Gastrocnemius medialis (tissue), 4 donors: ENCODE data around the gene ZNF658. TPM values are rescaled to one million over a fixed set of nuclear protein-coding genes. Genes with fewer than 3 reads are reported as not detected.
"Not testable (repeated sequence)": the region's sequence is repeated elsewhere in the genome, so short reads cannot be mapped to it uniquely, and the experiment has no call there.

ENCODE experiments used
- ATAC-seq, 2 donors: fragments of 150-250 bp; one replicate each; pipeline ENCODE4 v1.9.1; 2016
- DNase-seq, 2 donors: peaks; one replicate each; pipeline ENCODE4 v3.0.0-alpha.2; 2019
- H3K27ac ChIP-seq, 4 donors: fragments of 200-600 bp; sonication (generic); 1 replicate in 1 of 4; 2 replicates in 3 of 4; pipeline ENCODE4 v1.5.1; 2016 to 2018; ENCODE audit warnings: mild to moderate bottlenecking in 2 of 4, moderate library complexity in 1 of 4
- H3K27me3 ChIP-seq, 3 donors: fragments of 200-600 bp; sonication (generic) in 2 of 3; 1 replicate in 1 of 3; 2 replicates in 2 of 3; pipeline versions ENCODE4 v1.5.1 to v1.6.0; 2016 to 2019; ENCODE audit warnings: mild to moderate bottlenecking in 1 of 3, moderate library complexity in 1 of 3
- H3K36me3 ChIP-seq, 2 donors: fragments of 200-600 bp; sonication (generic) in 1 of 2; one replicate each; pipeline ENCODE4 v1.5.1; 2017 to 2018
- H3K4me1 ChIP-seq, 2 donors: fragments of 200-600 bp; sonication (generic) in 1 of 2; one replicate each; pipeline ENCODE4 v1.5.1; 2016 to 2017; ENCODE audit warnings: mild to moderate bottlenecking in 2 of 2
- H3K4me3 ChIP-seq, 4 donors: fragments of 200-600 bp; sonication (generic) in 3 of 4; 1 replicate in 1 of 4; 2 replicates in 3 of 4; pipeline ENCODE4 v1.5.1; 2016 to 2019; ENCODE audit warnings: mild to moderate bottlenecking in 2 of 4
- H3K9me3 ChIP-seq, 3 donors: fragments of 200-600 bp; sonication (generic) in 2 of 3; 1 replicate in 1 of 3; 2 replicates in 2 of 3; pipeline ENCODE4 v1.5.1; 2016 to 2019
- in situ Hi-C, 4 donors: fragments of 200-750 bp; cut with MboI; loops; one replicate each; pipeline versions ENCODE4 v1.15.0 to v1.8.0; 2017; ENCODE audit warnings: low sequenced_read_pairs in 4 of 4
- intact Hi-C: fragments of 100-400 bp; cut with DNase I; formaldehyde crosslinking; loops from one replicate; pipeline ENCODE4 v1.15.1; 2023; ENCODE audit warnings: low total_unique reads
- total RNA-seq, 4 donors: library from RNA; depleted of rRNA; stranded (reverse); fragments of >200 nt; gene quantifications; one replicate each; pipeline versions ENCODE4 v1.1.0 to v1.2.3, GENCODE V29; 2016

The ZNF658 gene
- total RNA-seq, 4 donors from 2014 or later: 2.0 to 5.0 (median 3.8) TPM

GRCh38 chr9:66939878-66940830 is 39.6 kb downstream of the ZNF658 start:
- H3K36me3 ChIP-seq, ATAC-seq, H3K9me3 ChIP-seq, H3K4me3 ChIP-seq, intact Hi-C loops, H3K4me1 ChIP-seq, H3K27ac ChIP-seq, H3K27me3 ChIP-seq, DNase-seq, in situ Hi-C loops: not testable (repeated sequence)

- H3K36me3 ChIP-seq, H3K4me1 ChIP-seq, H3K27me3 ChIP-seq, DNase-seq, H3K4me3 ChIP-seq, in situ Hi-C loops, H3K27ac ChIP-seq, H3K9me3 ChIP-seq, ATAC-seq, intact Hi-C loops: not testable (repeated sequence)
These were observed 42.1 kb downstream of the ZNF658 start for GRCh38 chr9:66942400-66943155.

- H3K4me3 ChIP-seq, H3K36me3 ChIP-seq, H3K4me1 ChIP-seq, H3K27me3 ChIP-seq, intact Hi-C loops, ATAC-seq, DNase-seq, H3K27ac ChIP-seq, H3K9me3 ChIP-seq, in situ Hi-C loops: not testable (repeated sequence)
These were observed 52.1 kb downstream of the ZNF658 start for GRCh38 chr9:66952576-66952975.

Other genes with a start within 250 kb of the ZNF658 start
- gene SPATA31A3, start 91.8 kb downstream of the ZNF658 start, total RNA-seq: not detected